HG02588 (cell line): Measurements from ENCODE around the gene TEX51.

Experiments used
- ATAC-seq: cut with Tn5 transposase; IDR thresholded peaks from one replicate; pipeline ENCODE4 v1.9.1; 2021; ENCODE audit warnings: mild to moderate bottlenecking, moderate library complexity; ENCODE audit not compliant: unreplicated experiment

TEX51 gene

GRCh38 chr2:126898636-126899035, at the start of gene TEX51:
Gene TEX51 (plus strand): TSS chr2:126898890. CDS start chr2:126898919, 29 bp downstream.
- ATAC-seq: no peak

GRCh38 chr2:126849054-126849453, 49.6 kb upstream of the TEX51 start:
- ATAC-seq: no peak

GRCh38 chr2:126849486-126849885, 49.2 kb upstream of the TEX51 start:
- no peak for ATAC-seq

GRCh38 chr2:126849991-126850535, 48.6 kb upstream of the TEX51 start:
- ATAC-seq: no peak

DNA sequence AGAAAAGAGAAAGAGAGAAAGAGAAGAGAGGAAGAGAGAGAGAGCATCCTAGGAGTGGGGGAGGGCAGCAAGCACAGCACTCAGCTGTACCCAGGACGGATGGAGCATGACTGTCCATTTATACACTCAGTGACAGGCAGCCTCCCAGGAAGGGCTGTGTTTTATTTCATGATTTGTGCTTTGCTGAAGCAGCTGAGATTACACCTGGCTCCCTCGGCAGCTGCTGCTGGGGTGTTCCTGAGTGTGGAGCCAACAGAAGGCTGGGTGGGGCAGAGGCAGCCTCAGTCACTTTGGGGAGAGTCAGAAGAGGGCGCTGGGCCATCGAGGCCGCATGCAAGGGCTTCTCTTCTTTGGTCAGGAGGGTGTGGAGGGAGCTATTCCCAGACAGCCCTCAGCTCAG, 47.8 kb upstream of the TEX51 start:
- no peak for ATAC-seq

- ATAC-seq: no peak
Measured at GRCh38 chr2:126851756-126852155, 46.9 kb upstream of the TEX51 start.

DNA sequence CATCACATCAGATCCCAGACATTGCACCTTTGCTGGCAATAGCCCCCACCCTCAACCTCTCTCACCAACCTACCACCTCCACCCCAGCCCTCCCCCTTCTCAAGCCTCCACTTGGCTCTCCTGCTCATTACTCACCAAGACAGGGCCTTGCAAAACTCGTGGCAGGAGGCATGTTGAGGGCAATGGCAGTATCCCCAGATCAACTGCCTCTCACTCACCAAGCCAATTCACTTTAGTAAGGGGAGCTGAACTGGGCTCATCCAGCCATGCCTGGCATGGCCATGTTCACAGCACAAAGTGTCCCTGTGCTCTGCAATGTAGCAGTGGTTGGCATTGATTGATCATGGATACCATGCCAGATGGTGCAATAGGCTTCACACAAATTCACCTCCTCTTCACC, 46.3 kb upstream of the TEX51 start:
- ATAC-seq: no peak

GRCh38 chr2:126855606-126856005, 43.1 kb upstream of the TEX51 start:
- ATAC-seq: no peak

- ATAC-seq: no peak
Measured at GRCh38 chr2:126856403-126856802, 42.3 kb upstream of the TEX51 start.

GRCh38 chr2:126857502-126857901, 41.2 kb upstream of the TEX51 start:
- no peak for ATAC-seq

DNA sequence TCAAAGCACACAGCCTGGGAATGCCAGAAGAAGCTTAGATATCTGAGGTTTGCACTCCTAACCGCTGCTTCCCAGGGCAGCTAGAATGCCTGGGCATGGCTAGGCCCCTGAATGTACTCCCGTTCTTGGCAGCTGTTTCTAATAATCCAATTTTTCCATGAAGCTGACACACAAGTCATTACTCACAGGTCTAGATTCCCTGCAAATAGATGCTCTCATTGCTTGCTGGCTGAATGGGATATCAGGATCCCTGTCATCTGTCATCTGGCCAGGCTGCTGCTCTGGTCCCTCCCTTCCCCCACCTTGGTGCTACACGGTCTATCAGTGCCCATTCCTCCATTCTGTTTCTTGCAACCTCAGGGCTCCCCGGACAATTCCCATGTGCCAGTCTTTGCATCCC, 40.7 kb upstream of the TEX51 start:
- ATAC-seq: no peak

DNA sequence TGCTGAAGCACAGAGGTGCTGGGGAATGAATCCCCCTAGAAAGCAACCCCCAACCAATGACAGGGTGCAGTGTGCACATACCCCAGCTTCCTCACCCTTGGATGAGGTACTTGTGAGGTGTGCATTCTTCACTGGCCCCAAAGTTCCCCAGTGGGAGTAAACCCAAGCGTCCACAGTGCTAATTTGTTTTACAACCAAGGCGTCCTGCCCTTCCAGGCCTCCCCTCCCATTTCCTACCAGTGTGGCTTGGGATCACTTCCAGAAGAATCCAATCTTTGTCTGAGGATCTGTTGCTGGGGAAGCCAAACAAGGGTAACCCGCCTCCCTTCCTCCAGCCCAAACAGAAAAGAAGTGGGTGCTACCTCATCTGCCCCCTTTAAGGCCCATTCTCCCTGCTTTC, 40.3 kb upstream of the TEX51 start:
- ATAC-seq: no peak

DNA sequence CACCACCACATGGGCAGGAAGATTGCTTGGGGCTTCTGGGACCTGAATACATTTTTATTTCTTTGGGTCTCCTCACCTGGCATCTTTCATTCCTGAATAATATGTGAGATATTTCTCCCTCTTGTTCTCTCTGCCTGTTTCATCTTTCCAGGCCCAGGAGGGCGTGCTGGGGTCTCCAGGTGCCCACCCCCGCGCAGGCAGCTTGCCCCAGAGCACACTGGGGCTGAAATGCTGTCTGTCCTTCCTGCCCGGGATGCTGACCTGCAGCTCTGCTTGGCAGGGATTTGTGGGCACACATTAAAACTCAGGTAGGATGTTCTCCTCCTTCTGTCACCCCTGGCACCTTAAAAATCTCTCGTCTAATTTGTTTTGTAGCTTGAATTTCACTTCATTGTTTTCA, 39.7 kb upstream of the TEX51 start:
- no peak for ATAC-seq

GRCh38 chr2:126859631-126860030, 39.1 kb upstream of the TEX51 start:
- no peak for ATAC-seq

- ATAC-seq: no peak
Measured at GRCh38 chr2:126860385-126860784, 38.3 kb upstream of the TEX51 start.

- ATAC-seq: no peak
Measured at GRCh38 chr2:126862730-126863129, 36.0 kb upstream of the TEX51 start.

DNA sequence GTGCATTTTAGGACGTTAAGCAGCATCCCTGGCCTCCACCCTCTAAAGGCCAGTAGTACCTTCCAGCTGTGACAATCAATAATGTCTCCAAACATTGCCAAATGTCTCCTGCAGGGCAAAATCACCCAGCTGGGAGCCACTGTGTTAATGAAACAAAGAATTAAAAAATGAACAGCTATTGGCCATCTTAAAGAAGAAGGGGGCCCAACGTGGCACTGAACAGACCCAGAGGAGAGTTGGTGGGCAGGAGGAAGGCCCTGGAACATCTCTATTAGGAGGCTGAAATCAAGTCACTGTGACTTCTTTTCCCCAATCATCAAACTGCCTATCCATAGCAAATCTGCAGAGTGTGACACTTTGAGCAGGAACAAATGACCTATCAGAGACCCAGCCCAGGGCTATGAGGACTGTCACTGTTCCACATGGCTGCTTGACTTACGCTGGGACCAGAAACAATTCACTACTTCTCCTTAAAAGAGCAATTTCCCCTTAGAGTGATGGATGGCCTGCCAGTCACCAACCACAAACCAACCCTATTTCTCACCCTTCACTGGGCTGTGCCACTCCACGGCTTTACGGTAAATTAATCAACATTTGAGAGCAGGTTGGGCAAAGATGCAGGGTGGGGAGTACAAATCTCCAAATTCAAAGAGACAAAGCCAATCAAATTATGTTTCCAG, 35.2 kb upstream of the TEX51 start:
- ATAC-seq: no peak

DNA sequence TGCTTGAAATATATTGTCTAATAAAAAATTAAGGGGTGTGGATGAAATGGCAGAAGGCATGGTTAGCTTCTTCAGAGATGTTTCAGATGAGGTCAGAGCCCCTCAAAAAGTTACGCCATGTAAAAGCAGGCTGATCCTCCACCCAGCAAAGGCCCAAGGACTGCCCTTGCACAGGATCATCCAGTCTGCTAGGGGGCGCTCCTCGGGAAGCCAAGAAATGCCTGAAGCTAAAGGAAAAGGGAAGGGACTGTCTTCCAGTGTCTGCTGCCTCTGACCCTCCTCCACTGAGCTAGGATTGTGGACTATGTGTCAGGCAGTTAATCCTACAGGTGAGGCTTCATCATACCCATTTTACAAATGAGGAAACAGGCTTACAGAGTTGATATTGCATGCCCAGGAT, 33.8 kb upstream of the TEX51 start:
- no peak for ATAC-seq

DNA sequence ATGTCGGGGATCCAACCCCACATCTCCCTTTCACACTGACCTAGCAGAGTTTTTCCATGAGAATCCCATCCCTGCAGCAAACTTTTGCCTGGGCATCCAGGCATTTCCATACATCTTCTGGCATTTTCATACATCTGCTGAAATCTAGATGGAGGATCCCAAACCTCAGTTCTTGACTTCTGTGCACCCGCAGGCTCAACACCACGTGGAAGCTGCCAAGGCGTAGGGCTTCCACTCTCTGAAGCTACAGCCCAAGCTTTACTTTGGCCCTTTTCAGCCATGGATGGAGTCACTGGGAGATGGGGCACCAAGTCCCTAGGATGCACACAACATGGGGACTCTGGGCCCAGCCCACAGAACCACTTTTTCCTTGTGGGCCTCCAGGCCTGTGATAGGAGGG, 32.2 kb upstream of the TEX51 start:
- no peak for ATAC-seq

- ATAC-seq: no peak
Measured at GRCh38 chr2:126874961-126875360, 23.7 kb upstream of the TEX51 start.

GRCh38 chr2:126876631-126877030, 22.1 kb upstream of the TEX51 start:
- no peak for ATAC-seq

GRCh38 chr2:126877041-126877440, 21.6 kb upstream of the TEX51 start:
- no peak for ATAC-seq
